NCI-H2171 treated with DMSO at 0.1 percent for 48 hours (cell line): ENCODE data around the gene MEF2C.

Source experiments
- DNase-seq: peaks from one replicate; lab custom pipeline; 2025; lab: John Stamatoyannopoulos, UW

The MEF2C gene

GRCh38 chr5:88715503-88715902, 167.5 kb downstream of the MEF2C start:
- no peak for DNase-seq

GRCh38 chr5:88713818-88714217, 169.2 kb downstream of the MEF2C start:
- DNase-seq: no peak

- DNase-seq: no peak
Observed at GRCh38 chr5:88708682-88709398, 174.1 kb downstream of the MEF2C start.

- DNase-seq: no peak
Observed at GRCh38 chr5:88708021-88708420, 175.0 kb downstream of the MEF2C start.

- no peak for DNase-seq
Observed at GRCh38 chr5:88707216-88707965, 175.6 kb downstream of the MEF2C start.

GRCh38 chr5:88702332-88702731, 180.7 kb downstream of the MEF2C start:
- no peak for DNase-seq

GRCh38 chr5:88700121-88700520, 182.9 kb downstream of the MEF2C start:
- DNase-seq: no peak

GRCh38 chr5:88698290-88698689, 184.7 kb downstream of the MEF2C start:
- no peak for DNase-seq

GRCh38 chr5:88696466-88696865, 186.5 kb downstream of the MEF2C start:
- no peak for DNase-seq

GRCh38 chr5:88695931-88696330, 187.1 kb downstream of the MEF2C start:
- DNase-seq: no peak

GRCh38 chr5:88695232-88695631, 187.8 kb downstream of the MEF2C start:
- no peak for DNase-seq

GRCh38 chr5:88694023-88694679, 188.8 kb downstream of the MEF2C start:
- no peak for DNase-seq

GRCh38 chr5:88693071-88693932, 189.7 kb downstream of the MEF2C start:
- no peak for DNase-seq

- DNase-seq: no peak
Observed at GRCh38 chr5:88691945-88692868, 190.8 kb downstream of the MEF2C start.

- DNase-seq: no peak
Observed at GRCh38 chr5:88691230-88691582, 191.8 kb downstream of the MEF2C start.

- DNase-seq: peak; percentile 58
Observed at GRCh38 chr5:88690409-88691229, 192.4 kb downstream of the MEF2C start.

GRCh38 chr5:88689668-88690408, 193.1 kb downstream of the MEF2C start:
- DNase-seq: no peak

- DNase-seq: no peak
Observed at GRCh38 chr5:88688984-88689667, 193.9 kb downstream of the MEF2C start.
